Ramos (cell line): ENCODE data around the gene SLC23A1.
"Not testable (repeated sequence)": the region's sequence is repeated elsewhere in the genome, so short reads cannot be mapped to it uniquely, and the experiment has no call there.

Experiments
- in situ Hi-C: fragments of 300-500 bp; cut with MboI; formaldehyde crosslinking; loops from one replicate; pipeline ENCODE4 v1.14.3; 2022; ENCODE audit warnings: low sequenced_read_pairs; ENCODE audit not compliant: unreplicated experiment

SLC23A1 gene

GRCh38 chr5:139391570-139392323, 8.7 kb upstream of the SLC23A1 start:
- in situ Hi-C loops: loop anchor here (5.0 kb wide), 1 partner anchor 99 kb away; the partner anchor contains the start of gene MATR3

- in situ Hi-C loops: loop anchor here (5.0 kb wide), 1 partner anchor 99 kb away; the partner anchor contains the start of gene MATR3
Observed at GRCh38 chr5:139390639-139391569, 7.8 kb upstream of the SLC23A1 start.

GRCh38 chr5:139389701-139390638, 6.9 kb upstream of the SLC23A1 start, which contains the start of gene MZB1:
Gene MZB1, minus strand, starts transcription at chr5:139389913. Its CDS starts 57 bp downstream, at chr5:139389856.
- in situ Hi-C loops: loop anchor here (5.0 kb wide), 1 partner anchor 98 kb away; the partner anchor contains the start of gene MATR3

- in situ Hi-C loops: no loop called here
Observed at GRCh38 chr5:139388198-139388821, 5.2 kb upstream of the SLC23A1 start.

- in situ Hi-C loops: no loop called here
Observed at GRCh38 chr5:139387611-139388197, 4.6 kb upstream of the SLC23A1 start.

- in situ Hi-C loops: not testable (repeated sequence)
Observed at GRCh38 chr5:139386956-139387355, 3.9 kb upstream of the SLC23A1 start.

GRCh38 chr5:139386050-139386438, 2.9 kb upstream of the SLC23A1 start:
- in situ Hi-C loops: no loop called here

GRCh38 chr5:139385061-139386049, 2.3 kb upstream of the SLC23A1 start:
- in situ Hi-C loops: no loop called here

GRCh38 chr5:139384591-139385051, 1.5 kb upstream of the SLC23A1 start:
- in situ Hi-C loops: no loop called here

- in situ Hi-C loops: no loop called here
Observed at GRCh38 chr5:139383993-139384590, 995 bp upstream of the SLC23A1 start.

- in situ Hi-C loops: no loop called here
Observed at GRCh38 chr5:139382807-139383206, 290 bp downstream of the SLC23A1 start.

- in situ Hi-C loops: no loop called here
Observed at GRCh38 chr5:139381837-139382761, 998 bp downstream of the SLC23A1 start.

- in situ Hi-C loops: no loop called here
Observed at GRCh38 chr5:139379626-139380449, 3.3 kb downstream of the SLC23A1 start.

GRCh38 chr5:139378941-139379361, 4.1 kb downstream of the SLC23A1 start:
- in situ Hi-C loops: no loop called here

- in situ Hi-C loops: no loop called here
Observed at GRCh38 chr5:139378101-139378825, 4.8 kb downstream of the SLC23A1 start.
